NCI-H510A (cell line): ENCODE measurements around the gene SIGLEC1.

ENCODE experiments used
- DNase-seq: peaks from one replicate; lab custom pipeline; 2025; lab: John Stamatoyannopoulos, UW

SIGLEC1 gene

GRCh38 chr20:3701061-3701998, 11.1 kb downstream of the SIGLEC1 start:
- no peak for DNase-seq

GRCh38 chr20:3699037-3699436, 13.4 kb downstream of the SIGLEC1 start:
- no peak for DNase-seq

- DNase-seq = no peak
Observed at GRCh38 chr20:3698591-3699001, 13.8 kb downstream of the SIGLEC1 start.

- no peak for DNase-seq
Observed at GRCh38 chr20:3697588-3698305, 14.7 kb downstream of the SIGLEC1 start.

- DNase-seq = no peak
Observed at GRCh38 chr20:3696745-3697587, 15.4 kb downstream of the SIGLEC1 start.

GRCh38 chr20:3696200-3696599, 16.2 kb downstream of the SIGLEC1 start:
- DNase-seq = no peak

- DNase-seq = no peak
Observed at GRCh38 chr20:3694864-3695263, 17.5 kb downstream of the SIGLEC1 start.

GRCh38 chr20:3693376-3693775, 19.0 kb downstream of the SIGLEC1 start:
- no peak for DNase-seq

- DNase-seq = no peak
Observed at GRCh38 chr20:3692706-3693294, 19.6 kb downstream of the SIGLEC1 start.

GRCh38 chr20:3691897-3692296, 20.5 kb downstream of the SIGLEC1 start:
- DNase-seq = no peak

GRCh38 chr20:3691306-3691705, 21.1 kb downstream of the SIGLEC1 start:
- no peak for DNase-seq

- no peak for DNase-seq
Observed at GRCh38 chr20:3690413-3690812, 22.0 kb downstream of the SIGLEC1 start.

GRCh38 chr20:3689978-3690377, 22.4 kb downstream of the SIGLEC1 start:
- DNase-seq = no peak

- DNase-seq = no peak
Observed at GRCh38 chr20:3687655-3688054, 24.7 kb downstream of the SIGLEC1 start.

GRCh38 chr20:3686867-3687321, 25.5 kb downstream of the SIGLEC1 start:
- no peak for DNase-seq

GRCh38 chr20:3686421-3686820, 26.0 kb downstream of the SIGLEC1 start:
- DNase-seq = no peak

- DNase-seq = no peak
Observed at GRCh38 chr20:3685341-3685740, 27.1 kb downstream of the SIGLEC1 start.

GRCh38 chr20:3681931-3682781, 30.2 kb downstream of the SIGLEC1 start, which contains the start of gene ADAM33:
Gene ADAM33, minus strand, starts transcription at chr20:3682010. Its CDS starts 6 bp downstream, at chr20:3682004.
- no peak for DNase-seq

- no peak for DNase-seq
Observed at GRCh38 chr20:3681352-3681930, 31.0 kb downstream of the SIGLEC1 start.

- DNase-seq = no peak
Observed at GRCh38 chr20:3680701-3681351, 31.6 kb downstream of the SIGLEC1 start.
